CD14-positive monocyte (primary cell): ENCODE data around the gene ZNF536. TPM values are rescaled to one million over a fixed set of nuclear protein-coding genes. Genes with fewer than 3 reads are reported as not detected.

Experiments
- DNase-seq, 3 donors: peaks; one replicate each; pipeline ENCODE4 v3.0.0-alpha.2; 2011 to 2022
- H2AFZ ChIP-seq: 2 replicates; pipeline ENCODE4 v1.6.0; 2012; ENCODE audit warnings: mild to moderate bottlenecking, low read depth, low read length, inconsistent platforms; ENCODE audit not compliant: insufficient read depth, poor library complexity, severe bottlenecking
- H3K27ac ChIP-seq, 2 donors: 1 replicate in 1 of 2; 2 replicates in 1 of 2; pipeline ENCODE4 v1.5.1; 2012 to 2013; ENCODE audit warnings: low read length in 2 of 2, control low read depth in 1 of 2, inconsistent platforms in 1 of 2, low read depth in 1 of 2, mild to moderate bottlenecking in 1 of 2
- H3K27me3 ChIP-seq, 2 donors: one replicate each; pipeline versions ENCODE4 v1.6.0 to v1.6.1; 2011 to 2013; ENCODE audit warnings: low read length in 2 of 2; ENCODE audit not compliant: control insufficient read depth in 2 of 2, insufficient read depth in 2 of 2
- H3K36me3 ChIP-seq, 2 donors: replicated peaks in 1 of 2; 1 replicate in 1 of 2; 2 replicates in 1 of 2; pipeline versions ENCODE4 v1.5.1 to v1.6.1; 2012 to 2013; ENCODE audit warnings: low read length in 2 of 2, control low read depth in 1 of 2, inconsistent platforms in 1 of 2, mild to moderate bottlenecking in 1 of 2; ENCODE audit not compliant: insufficient read depth in 2 of 2, control insufficient read depth in 1 of 2
- H3K4me1 ChIP-seq, 2 donors: 1 replicate in 1 of 2; 2 replicates in 1 of 2; pipeline versions ENCODE4 v1.5.1 to v1.6.1; 2012 to 2013; ENCODE audit warnings: low read length in 2 of 2, control low read depth in 1 of 2, inconsistent platforms in 1 of 2, mild to moderate bottlenecking in 1 of 2, moderate library complexity in 1 of 2; ENCODE audit not compliant: insufficient read depth in 2 of 2, control insufficient read depth in 1 of 2
- H3K4me2 ChIP-seq: replicated peaks from 2 replicates; pipeline ENCODE3; 2012; ENCODE audit warnings: low read length, moderate library complexity, mild to moderate bottlenecking; ENCODE audit not compliant: poor library complexity, severe bottlenecking; ENCODE audit errors: extremely low read depth
- H3K4me3 ChIP-seq, 3 experiments: fragments of 200-600 bp in 1 of 3; sonication (generic) in 1 of 3; replicated peaks in 1 of 3; 1 replicate in 2 of 3; 2 replicates in 1 of 3; pipeline ENCODE4 v1.5.1; 2011 to 2013; ENCODE audit warnings: low read length in 3 of 3, mild to moderate bottlenecking in 3 of 3, control low read depth in 2 of 3, low read depth in 2 of 3, inconsistent platforms in 1 of 3, moderate library complexity in 1 of 3
- H3K79me2 ChIP-seq: 2 replicates; pipeline ENCODE4 v1.6.0; 2012; ENCODE audit warnings: mild to moderate bottlenecking, control low read depth, inconsistent platforms, low read length, moderate library complexity; ENCODE audit not compliant: insufficient read depth
- H3K9ac ChIP-seq: 2 replicates; pipeline ENCODE4 v1.6.0; 2017; ENCODE audit warnings: low read length, mild to moderate bottlenecking; ENCODE audit not compliant: insufficient read depth, poor library complexity, severe bottlenecking
- H3K9me3 ChIP-seq, 2 donors: replicated peaks in 1 of 2; 1 replicate in 1 of 2; 2 replicates in 1 of 2; pipeline versions ENCODE4 v1.5.1 to v1.6.1; 2012 to 2013; ENCODE audit warnings: low read length in 2 of 2, control low read depth in 1 of 2; ENCODE audit not compliant: control insufficient read depth in 1 of 2, insufficient read depth in 1 of 2
- H4K20me1 ChIP-seq: 2 replicates; pipeline ENCODE4 v1.6.0; 2012; ENCODE audit warnings: mild to moderate bottlenecking, low read length, control low read depth, moderate library complexity; ENCODE audit not compliant: insufficient read depth
- H3K27ac Mint-ChIP-seq, 7 donors: one replicate each; pipeline ENCODE4 v1.8.0; 2020; ENCODE audit warnings: mild to moderate bottlenecking in 7 of 7, mixed read lengths in 7 of 7, moderate library complexity in 6 of 7, inconsistent platforms in 2 of 7
- H3K27me3 Mint-ChIP-seq, 3 donors: one replicate each; pipeline ENCODE4 v1.8.0; 2021 to 2022; ENCODE audit warnings: low read depth in 3 of 3, mild to moderate bottlenecking in 3 of 3, mixed read lengths in 3 of 3, moderate library complexity in 3 of 3, inconsistent platforms in 1 of 3
- H3K36me3 Mint-ChIP-seq, 2 donors: one replicate each; pipeline ENCODE4 v1.8.0; 2020; ENCODE audit warnings: mixed read lengths in 2 of 2, inconsistent platforms in 1 of 2, mild to moderate bottlenecking in 1 of 2
- H3K4me1 Mint-ChIP-seq: one replicate; pipeline ENCODE4 v1.8.0; 2020; ENCODE audit warnings: mild to moderate bottlenecking, mixed read lengths
- H3K4me3 Mint-ChIP-seq, 2 donors: one replicate each; pipeline ENCODE4 v1.8.0; 2020; ENCODE audit warnings: mild to moderate bottlenecking in 2 of 2, mixed read lengths in 2 of 2, moderate library complexity in 1 of 2
- H3K9me3 Mint-ChIP-seq, 7 donors: one replicate each; pipeline ENCODE4 v1.8.0; 2020 to 2022; ENCODE audit warnings: mixed read lengths in 7 of 7, mild to moderate bottlenecking in 6 of 7, moderate library complexity in 6 of 7, inconsistent platforms in 2 of 7
- CTCF ChIP-seq: fragments of 200-600 bp; IDR thresholded peaks from one replicate; pipeline ENCODE4 v1.8.0; 2022; ENCODE audit warnings: antibody characterized with exemption, mild to moderate bottlenecking
- WGBS: methylation state at CpG from one replicate; pipeline ENCODE4 v1.1.5; 2013; ENCODE audit warnings: missing lambda C conversion rate; ENCODE audit not compliant: insufficient coverage; 5-methylcytosine and 5-hydroxymethylcytosine counted together
- intact Hi-C, 2 donors: fragments of 100-400 bp; cut with micrococcal nuclease; formaldehyde crosslinking; loops; one replicate each; pipeline versions ENCODE4 v1.15.0 to v1.15.1; 2023
- polyA plus RNA-seq, 3 donors: library from polyadenylated mRNA; depleted of rRNA in 1 of 3; unstranded in 2 of 3; stranded (reverse) in 1 of 3; fragments of 300-500 nt in 2 of 3; fragments of >200 nt in 1 of 3; fragmentation: Illumina TruSeq in 2 of 3; gene quantifications; 1 replicate in 2 of 3; 2 replicates in 1 of 3; pipeline ENCODE4 v1.2.3, GENCODE V29; 2012 to 2021

The ZNF536 gene
- polyA plus RNA-seq, 3 donors: not detected

GRCh38 chr19:30490760-30491159 lies 118.6 kb downstream of the ZNF536 start:
- no peak for DNase-seq
- Histone ChIP-seq H4K20me1 (no peaks in the 10 kb centered on the region), H3K9me3 (no peaks in the 10 kb centered on the region), H3K9ac (no peak overlapping the region), H3K27ac (no peak overlapping the region), H2AFZ (no peak overlapping the region), H3K27me3 (peaks cover 0 to 3% of the 10 kb centered on the region in 2 donors), H3K4me2 (no peak overlapping the region), H3K4me3 (no peak overlapping the region), H3K36me3 (no peaks in the 10 kb centered on the region), H3K79me2 (no peaks in the 10 kb centered on the region), H3K4me1 (no peaks in the 10 kb centered on the region)
- Mint-ChIP-seq H3K9me3 (peaks cover 0 to 5% (median 0%) of the 10 kb centered on the region in 7 donors), H3K36me3 (no peaks in the 10 kb centered on the region), H3K27me3 (peaks cover 3 to 8% (median 6%) of the 10 kb centered on the region in 3 donors), H3K4me1 (no peaks in the 10 kb centered on the region), H3K27ac (no peak overlapping the region), H3K4me3 (no peak overlapping the region)
- no peak for TF ChIP-seq CTCF
- WGBS: 84% methylated on average over 6 of the region's 8 CpGs
- intact Hi-C loops: no loop called here

- Histone ChIP-seq H3K36me3 (no peaks in the 10 kb centered on the region), H2AFZ (no peak overlapping the region), H3K9ac (no peak overlapping the region), H3K4me1 (no peaks in the 10 kb centered on the region), H3K4me3 (no peak overlapping the region), H3K9me3 (no peaks in the 10 kb centered on the region), H3K27ac (no peak overlapping the region), H4K20me1 (no peaks in the 10 kb centered on the region), H3K4me2 (no peak overlapping the region), H3K79me2 (no peaks in the 10 kb centered on the region), H3K27me3 (peaks cover 0 to 3% of the 10 kb centered on the region in 2 donors)
- intact Hi-C loops: no loop called here
- WGBS: no CpG with 5 or more reads among the region's 11 CpGs
- Mint-ChIP-seq H3K27me3 (peaks cover 3 to 8% (median 8%) of the 10 kb centered on the region in 3 donors), H3K4me1 (no peaks in the 10 kb centered on the region), H3K36me3 (no peaks in the 10 kb centered on the region), H3K9me3 (peaks cover 0 to 8% (median 0%) of the 10 kb centered on the region in 7 donors), H3K27ac (no peak overlapping the region), H3K4me3 (no peak overlapping the region)
- DNase-seq: no peak
- no peak for TF ChIP-seq CTCF
These were observed 120.5 kb downstream of the ZNF536 start for GRCh38 chr19:30492586-30493270.
